Hepatocyte (in vitro differentiated cells): ENCODE measurements around the gene STPG3. TPM values are rescaled to one million over a fixed set of nuclear protein-coding genes. Genes with fewer than 3 reads are reported as not detected.

Experiments used
- DNase-seq: peaks from one replicate; pipeline ENCODE4 v3.0.0-alpha.2; 2016; ENCODE audit warnings: low spot score
- H2AFZ ChIP-seq: fragments of 200-600 bp; sonication (generic); 2 replicates; pipeline ENCODE4 v1.6.0; 2016; ENCODE audit warnings: antibody characterized with exemption, mild to moderate bottlenecking
- H3K27ac ChIP-seq: fragments of 200-600 bp; sonication (generic); 2 replicates; pipeline ENCODE4 v1.5.1; 2016; ENCODE audit warnings: mild to moderate bottlenecking
- H3K27me3 ChIP-seq: fragments of 200-600 bp; sonication (generic); 2 replicates; pipeline ENCODE4 v1.6.1; 2016
- H3K36me3 ChIP-seq: fragments of 200-600 bp; sonication (generic); replicated peaks from 2 replicates; pipeline ENCODE4 v1.5.1; 2016; ENCODE audit warnings: low read depth; ENCODE audit not compliant: insufficient read depth
- H3K4me1 ChIP-seq: fragments of 200-600 bp; sonication (generic); 2 replicates; pipeline ENCODE4 v1.5.1; 2016; ENCODE audit warnings: mild to moderate bottlenecking, moderate library complexity; ENCODE audit not compliant: insufficient read depth
- H3K4me2 ChIP-seq: fragments of 200-600 bp; sonication (generic); 2 replicates; pipeline ENCODE4 v1.6.0; 2016
- H3K4me3 ChIP-seq: fragments of 200-600 bp; sonication (generic); 2 replicates; pipeline ENCODE4 v1.5.1; 2016; ENCODE audit warnings: mild to moderate bottlenecking
- H3K79me2 ChIP-seq: fragments of 200-600 bp; sonication (generic); 2 replicates; pipeline ENCODE4 v1.6.0; 2017; ENCODE audit warnings: mild to moderate bottlenecking
- H3K9me2 ChIP-seq: fragments of 200-600 bp; sonication (generic); replicated peaks from 2 replicates; pipeline ENCODE4 v1.6.0; 2017; ENCODE audit warnings: mild to moderate bottlenecking; ENCODE audit not compliant: insufficient read depth
- H3K9me3 ChIP-seq: fragments of 200-600 bp; sonication (generic); 2 replicates; pipeline ENCODE4 v1.5.1; 2016; ENCODE audit warnings: low read depth, mild to moderate bottlenecking
- H4K20me1 ChIP-seq: fragments of 200-600 bp; sonication (generic); 2 replicates; pipeline ENCODE4 v1.6.0; 2016; ENCODE audit warnings: mild to moderate bottlenecking; ENCODE audit not compliant: insufficient read depth, poor library complexity, severe bottlenecking
- EZH2 ChIP-seq: fragments of 200-600 bp; sonication (generic); IDR thresholded peaks from 2 replicates; pipeline ENCODE4 v1.6.1; 2016; ENCODE audit warnings: antibody characterized with exemption, mild to moderate bottlenecking, borderline replicate concordance
- EZH2phosphoT487 ChIP-seq: fragments of 200-600 bp; sonication (generic); IDR thresholded peaks from one replicate; pipeline ENCODE4 v1.6.1; 2018; ENCODE audit warnings: antibody characterized with exemption, mild to moderate bottlenecking, low read depth, moderate library complexity; ENCODE audit not compliant: unreplicated experiment, severe bottlenecking
- WGBS: methylation state at CpG from one replicate; pipeline ENCODE4 v1.1.6; 2016; ENCODE audit warnings: low lambda C conversion rate; ENCODE audit errors: missing lambda C conversion rate; 5-methylcytosine and 5-hydroxymethylcytosine counted together
- polyA plus RNA-seq: library from polyadenylated mRNA; unstranded; fragments of >200 nt; fragmentation: Nextera tagmentation; extraction: Ambion mirVana; gene quantifications from 2 replicates; pipeline ENCODE4 v1.2.1, GENCODE V29; 2016
- total RNA-seq: library from RNA; depleted of rRNA; stranded (reverse); fragments of >200 nt; gene quantifications from 2 replicates; pipeline ENCODE4 v1.2.3, GENCODE V29; 2014
- TF ChIP-seq, protein P1 (sequence below): fragments of 200-600 bp; sonication (generic); IDR thresholded peaks from 2 replicates; pipeline ENCODE4 v1.5.1; 2016; ENCODE audit warnings: antibody characterized with exemption, mild to moderate bottlenecking; ENCODE audit not compliant: poor library complexity

The STPG3 gene
- total and polyA plus RNA-seq, 2 experiments from 2014 or later = 1.5 TPM; not detected in 1

DNA sequence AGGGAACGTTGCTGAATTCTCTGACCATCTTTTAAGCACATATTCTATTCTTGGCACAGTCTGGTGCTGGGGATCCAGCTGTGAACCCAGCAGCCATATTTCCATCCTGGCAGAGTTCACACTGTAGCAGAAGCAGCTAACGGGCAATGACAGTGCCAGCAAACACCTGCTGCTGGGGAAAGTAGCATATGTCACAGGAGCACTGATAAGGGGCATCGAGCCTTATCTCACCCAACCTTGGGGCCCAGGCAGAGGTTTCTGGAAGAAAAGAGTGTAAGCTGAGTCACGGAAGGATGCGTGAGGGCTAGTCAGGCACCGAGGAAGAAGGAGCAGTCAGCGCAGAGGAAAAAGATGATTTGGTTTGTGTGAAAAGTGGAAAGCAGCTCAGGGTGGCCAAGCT is 44.5 kb upstream of the STPG3 start:
- WGBS = 87% methylated on average over 7 of the region's 7 CpGs
- Histone ChIP-seq H3K4me2 (peak overlapping the region; percentile 87), H3K4me3 (no peak overlapping the region), H3K36me3 (no peaks in the 10 kb centered on the region), H3K27ac (no peak overlapping the region), H3K4me1 (peaks cover 23% of the 10 kb centered on the region), H3K9me2 (no peaks in the 10 kb centered on the region), H3K9me3 (no peaks in the 10 kb centered on the region), H4K20me1 (no peaks in the 10 kb centered on the region), H2AFZ (no peak overlapping the region), H3K79me2 (peaks cover 51% of the 10 kb centered on the region), H3K27me3 (no peaks in the 10 kb centered on the region)
- TF ChIP-seq EZH2phosphoT487 (no peak), EZH2 (no peak)
- TF ChIP-seq, protein P1, sequence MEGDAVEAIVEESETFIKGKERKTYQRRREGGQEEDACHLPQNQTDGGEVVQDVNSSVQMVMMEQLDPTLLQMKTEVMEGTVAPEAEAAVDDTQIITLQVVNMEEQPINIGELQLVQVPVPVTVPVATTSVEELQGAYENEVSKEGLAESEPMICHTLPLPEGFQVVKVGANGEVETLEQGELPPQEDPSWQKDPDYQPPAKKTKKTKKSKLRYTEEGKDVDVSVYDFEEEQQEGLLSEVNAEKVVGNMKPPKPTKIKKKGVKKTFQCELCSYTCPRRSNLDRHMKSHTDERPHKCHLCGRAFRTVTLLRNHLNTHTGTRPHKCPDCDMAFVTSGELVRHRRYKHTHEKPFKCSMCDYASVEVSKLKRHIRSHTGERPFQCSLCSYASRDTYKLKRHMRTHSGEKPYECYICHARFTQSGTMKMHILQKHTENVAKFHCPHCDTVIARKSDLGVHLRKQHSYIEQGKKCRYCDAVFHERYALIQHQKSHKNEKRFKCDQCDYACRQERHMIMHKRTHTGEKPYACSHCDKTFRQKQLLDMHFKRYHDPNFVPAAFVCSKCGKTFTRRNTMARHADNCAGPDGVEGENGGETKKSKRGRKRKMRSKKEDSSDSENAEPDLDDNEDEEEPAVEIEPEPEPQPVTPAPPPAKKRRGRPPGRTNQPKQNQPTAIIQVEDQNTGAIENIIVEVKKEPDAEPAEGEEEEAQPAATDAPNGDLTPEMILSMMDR = no peak
- DNase-seq = no peak

DNA sequence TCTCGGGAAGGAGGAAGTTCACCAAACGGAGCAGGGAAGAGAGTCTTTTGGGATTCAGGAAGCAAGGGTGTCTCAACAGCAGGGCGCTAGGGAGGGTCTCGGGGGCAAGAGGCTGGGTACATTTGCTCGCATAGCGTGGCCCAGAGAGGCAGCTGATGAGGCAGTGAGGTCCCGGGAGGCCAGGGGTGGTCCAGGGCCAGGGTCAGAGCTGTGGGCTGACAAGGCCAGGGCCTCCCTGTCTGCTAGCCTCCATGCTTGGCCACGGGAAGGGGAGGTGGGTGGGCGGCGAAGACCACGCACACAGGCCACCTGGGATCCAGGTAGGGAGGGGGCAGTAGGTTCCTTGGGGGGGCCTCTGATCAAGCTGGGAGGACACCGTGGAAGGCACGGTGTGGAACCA is 39.6 kb upstream of the STPG3 start:
- H2AFZ ChIP-seq = no peak overlapping the region
- H4K20me1 ChIP-seq = no peaks in the 10 kb centered on the region
- DNase-seq = no peak
- TF ChIP-seq, protein P1 = no peak
- TF ChIP-seq EZH2 (no peak), EZH2phosphoT487 (no peak)
- H3K27ac ChIP-seq = no peak overlapping the region
- H3K36me3 ChIP-seq = no peaks in the 10 kb centered on the region
- peaks cover 3% of the 10 kb centered on the region for H3K4me1 ChIP-seq
- peaks cover 7% of the 10 kb centered on the region for H3K79me2 ChIP-seq
- no peaks in the 10 kb centered on the region for H3K27me3 ChIP-seq
- H3K9me2 ChIP-seq = no peaks in the 10 kb centered on the region
- no peak overlapping the region for H3K4me3 ChIP-seq
- WGBS = 93% methylated on average over 13 of the region's 13 CpGs
- H3K4me2 ChIP-seq = no peak overlapping the region
- no peaks in the 10 kb centered on the region for H3K9me3 ChIP-seq

GRCh38 chr9:137212520-137212919 is 38.6 kb upstream of the STPG3 start:
- TF ChIP-seq EZH2phosphoT487 (no peak), EZH2 (no peak)
- TF ChIP-seq, protein P1 = no peak
- Histone ChIP-seq H3K36me3 (no peaks in the 10 kb centered on the region), H3K4me1 (peaks cover 8% of the 10 kb centered on the region), H3K4me2 (no peak overlapping the region), H3K27me3 (no peaks in the 10 kb centered on the region), H4K20me1 (no peaks in the 10 kb centered on the region), H3K79me2 (no peaks in the 10 kb centered on the region), H3K9me2 (no peaks in the 10 kb centered on the region), H3K27ac (no peak overlapping the region), H2AFZ (no peak overlapping the region), H3K4me3 (no peak overlapping the region), H3K9me3 (no peaks in the 10 kb centered on the region)
- no peak for DNase-seq
- WGBS = 94% methylated on average over 19 of the region's 21 CpGs
